CD4-positive, alpha-beta T cell treated with Interleukin-6 at 100 ng/mL for 8 hours (primary cell): ENCODE data around the gene POLH.
A peak's percentile ranks its signal among the peaks of the same experiment; 100 is the strongest.
"Not testable (repeated sequence)": the region's sequence is repeated elsewhere in the genome, so short reads cannot be mapped to it uniquely, and the experiment has no call there.

Experiments
- DNase-seq: peaks from one replicate; pipeline ENCODE4 v3.0.0-alpha.2; 2020; ENCODE audit warnings: mixed read lengths, low spot score

Gene POLH

GRCh38 chr6:43630980-43631619 is 55.1 kb downstream of the POLH start:
- DNase-seq, result no peak

- DNase-seq, result not testable (repeated sequence)
These were observed 57.0 kb downstream of the POLH start for GRCh38 chr6:43633002-43633401.

GRCh38 chr6:43634702-43635303 is 58.8 kb downstream of the POLH start:
- no peak for DNase-seq

GRCh38 chr6:43635387-43636307 is 59.7 kb downstream of the POLH start, which contains the start of gene MAD2L1BP:
Gene MAD2L1BP, plus strand, starts transcription at chr6:43635840. Its CDS starts 36 bp downstream, at chr6:43635876.
- peak; percentile 82 for DNase-seq

GRCh38 chr6:43636308-43636659 is 60.3 kb downstream of the POLH start:
- DNase-seq, result no peak

GRCh38 chr6:43639984-43640800 is 64.2 kb downstream of the POLH start:
- no peak for DNase-seq

- peak; percentile 50 for DNase-seq
These were observed 69.1 kb downstream of the POLH start, which contains the start of gene RSPH9 for GRCh38 chr6:43644940-43645612. Gene RSPH9, plus strand, starts transcription at chr6:43645036. Its CDS starts 63 bp downstream, at chr6:43645099.

- DNase-seq, result no peak
These were observed 69.6 kb downstream of the POLH start for GRCh38 chr6:43645613-43645964.

GRCh38 chr6:43647613-43648012 is 71.6 kb downstream of the POLH start:
- no peak for DNase-seq

- DNase-seq, result no peak
These were observed 72.3 kb downstream of the POLH start for GRCh38 chr6:43648248-43648647.

- not testable (repeated sequence) for DNase-seq
These were observed 76.8 kb downstream of the POLH start for GRCh38 chr6:43652822-43653221.

GRCh38 chr6:43657221-43657802 is 81.3 kb downstream of the POLH start:
- no peak for DNase-seq

GRCh38 chr6:43658161-43658560 is 82.2 kb downstream of the POLH start:
- no peak for DNase-seq

GRCh38 chr6:43662948-43663347 is 87.0 kb downstream of the POLH start:
- not testable (repeated sequence) for DNase-seq
